Activated CD8-positive, alpha-beta T cell treated with anti-CD3 and anti-CD28 coated beads for 36 hours (primary cell): ENCODE measurements around the gene ARMC9. TPM values are rescaled to one million over a fixed set of nuclear protein-coding genes. Genes with fewer than 3 reads are reported as not detected.

ENCODE experiments used
- ATAC-seq: fragments of 200-7000 bp; cut with Tn5 transposase; one replicate; pipeline ENCODE4 v1.10.0; 2021; ENCODE audit warnings: mild to moderate bottlenecking, moderate library complexity
- CTCF ChIA-PET: fragments of 350-600 bp; sonication (Branson Sonifier 250); formaldehyde crosslinking; loops from one replicate; lab custom pipeline; 2021; ENCODE audit warnings: antibody characterized with exemption; lab: Charles Lee
- POLR2A ChIA-PET: fragments of 350-600 bp; sonication (Branson Sonifier 250); formaldehyde crosslinking; loops from one replicate; lab custom pipeline; 2021; ENCODE audit warnings: antibody characterized with exemption; lab: Charles Lee
- DNase-seq: peaks from one replicate; pipeline ENCODE4 v3.0.0-alpha.2; 2020
- H3K27ac Mint-ChIP-seq: one replicate; pipeline ENCODE4 v1.8.0; 2021; ENCODE audit warnings: mild to moderate bottlenecking, mixed read lengths
- H3K27me3 Mint-ChIP-seq: one replicate; pipeline ENCODE4 v1.8.0; 2021; ENCODE audit warnings: mixed read lengths
- H3K36me3 Mint-ChIP-seq: one replicate; pipeline ENCODE4 v1.8.0; 2021; ENCODE audit warnings: low read depth, mixed read lengths
- H3K4me1 Mint-ChIP-seq: one replicate; pipeline ENCODE4 v1.8.0; 2021; ENCODE audit warnings: low read depth, mixed read lengths
- H3K4me3 Mint-ChIP-seq: one replicate; pipeline ENCODE4 v1.8.0; 2021; ENCODE audit warnings: mild to moderate bottlenecking, moderate library complexity, mixed read lengths
- H3K9me3 Mint-ChIP-seq: one replicate; pipeline ENCODE4 v1.8.0; 2021; ENCODE audit warnings: mixed read lengths
- intact Hi-C: fragments of 100-400 bp; cut with micrococcal nuclease; formaldehyde crosslinking; loops from one replicate; pipeline ENCODE4 v1.10.0; 2022
- total RNA-seq, 2 experiments: library from RNA; stranded (reverse); gene quantifications; one replicate each; pipeline ENCODE4 v1.2.3, GENCODE V29; 2021
- TF ChIP-seq, protein P1 (sequence below): fragments of 200-600 bp; IDR thresholded peaks from one replicate; pipeline ENCODE4 v1.8.0; 2022; ENCODE audit warnings: antibody characterized with exemption, mild to moderate bottlenecking

ARMC9 gene
- total RNA-seq, 2 experiments from 2014 or later: 2.0 to 2.2 TPM

DNA sequence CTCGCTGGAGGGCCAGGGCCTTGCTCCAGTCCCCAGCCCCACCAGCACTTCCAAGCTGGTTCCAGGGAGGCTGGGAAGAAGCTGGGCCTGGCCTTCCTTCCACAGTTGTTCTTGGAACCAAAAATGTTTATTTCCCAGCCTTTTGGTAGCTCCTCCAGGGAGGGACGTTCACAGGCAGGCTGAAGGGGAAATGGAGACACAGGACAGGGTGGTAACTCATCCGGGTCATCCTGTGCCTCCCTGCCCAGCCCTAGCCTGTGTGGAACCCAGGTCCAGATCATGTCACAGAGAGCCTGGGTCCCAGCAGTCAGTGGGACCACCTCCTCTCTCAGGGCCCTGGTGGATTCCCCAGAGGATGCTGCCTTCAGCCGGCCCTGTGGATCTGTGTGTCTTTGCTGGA is 12.5 kb upstream of the ARMC9 start:
- no peaks in the 10 kb centered on the region for H3K4me1 Mint-ChIP-seq
- no peaks in the 10 kb centered on the region for H3K9me3 Mint-ChIP-seq
- DNase-seq: no peak
- TF ChIP-seq, protein P1, sequence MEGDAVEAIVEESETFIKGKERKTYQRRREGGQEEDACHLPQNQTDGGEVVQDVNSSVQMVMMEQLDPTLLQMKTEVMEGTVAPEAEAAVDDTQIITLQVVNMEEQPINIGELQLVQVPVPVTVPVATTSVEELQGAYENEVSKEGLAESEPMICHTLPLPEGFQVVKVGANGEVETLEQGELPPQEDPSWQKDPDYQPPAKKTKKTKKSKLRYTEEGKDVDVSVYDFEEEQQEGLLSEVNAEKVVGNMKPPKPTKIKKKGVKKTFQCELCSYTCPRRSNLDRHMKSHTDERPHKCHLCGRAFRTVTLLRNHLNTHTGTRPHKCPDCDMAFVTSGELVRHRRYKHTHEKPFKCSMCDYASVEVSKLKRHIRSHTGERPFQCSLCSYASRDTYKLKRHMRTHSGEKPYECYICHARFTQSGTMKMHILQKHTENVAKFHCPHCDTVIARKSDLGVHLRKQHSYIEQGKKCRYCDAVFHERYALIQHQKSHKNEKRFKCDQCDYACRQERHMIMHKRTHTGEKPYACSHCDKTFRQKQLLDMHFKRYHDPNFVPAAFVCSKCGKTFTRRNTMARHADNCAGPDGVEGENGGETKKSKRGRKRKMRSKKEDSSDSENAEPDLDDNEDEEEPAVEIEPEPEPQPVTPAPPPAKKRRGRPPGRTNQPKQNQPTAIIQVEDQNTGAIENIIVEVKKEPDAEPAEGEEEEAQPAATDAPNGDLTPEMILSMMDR: no peak
- H3K36me3 Mint-ChIP-seq: no peaks in the 10 kb centered on the region
- ChIA-PET CTCF (no interaction called here), POLR2A (no interaction called here)
- intact Hi-C loops: no loop called here
- H3K27ac Mint-ChIP-seq: no peak overlapping the region
- peaks cover 12% of the 10 kb centered on the region for H3K27me3 Mint-ChIP-seq
- no peak for ATAC-seq
- no peak overlapping the region for H3K4me3 Mint-ChIP-seq

DNA sequence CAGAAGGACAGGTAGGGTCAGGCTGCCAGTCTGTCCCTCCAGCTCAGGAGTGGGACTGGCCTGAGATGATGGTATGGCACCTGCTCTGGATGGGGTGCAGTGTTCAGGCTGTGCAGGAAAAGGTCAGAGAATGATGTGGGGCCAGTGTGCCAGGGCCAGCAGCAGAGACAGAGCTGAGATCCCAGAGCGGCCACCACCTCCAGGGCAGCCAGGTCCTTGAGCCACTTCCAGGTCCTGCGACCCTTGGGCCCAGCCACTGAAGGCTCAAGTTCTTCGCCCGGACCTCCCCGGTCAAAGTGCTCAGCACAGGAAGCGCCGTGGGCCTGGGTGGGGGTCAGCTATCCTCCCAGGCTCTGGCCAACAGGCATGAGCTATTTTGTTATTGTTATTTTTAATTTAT is 12.1 kb upstream of the ARMC9 start:
- CTCF ChIA-PET: no interaction called here
- TF ChIP-seq, protein P1: no peak

DNA sequence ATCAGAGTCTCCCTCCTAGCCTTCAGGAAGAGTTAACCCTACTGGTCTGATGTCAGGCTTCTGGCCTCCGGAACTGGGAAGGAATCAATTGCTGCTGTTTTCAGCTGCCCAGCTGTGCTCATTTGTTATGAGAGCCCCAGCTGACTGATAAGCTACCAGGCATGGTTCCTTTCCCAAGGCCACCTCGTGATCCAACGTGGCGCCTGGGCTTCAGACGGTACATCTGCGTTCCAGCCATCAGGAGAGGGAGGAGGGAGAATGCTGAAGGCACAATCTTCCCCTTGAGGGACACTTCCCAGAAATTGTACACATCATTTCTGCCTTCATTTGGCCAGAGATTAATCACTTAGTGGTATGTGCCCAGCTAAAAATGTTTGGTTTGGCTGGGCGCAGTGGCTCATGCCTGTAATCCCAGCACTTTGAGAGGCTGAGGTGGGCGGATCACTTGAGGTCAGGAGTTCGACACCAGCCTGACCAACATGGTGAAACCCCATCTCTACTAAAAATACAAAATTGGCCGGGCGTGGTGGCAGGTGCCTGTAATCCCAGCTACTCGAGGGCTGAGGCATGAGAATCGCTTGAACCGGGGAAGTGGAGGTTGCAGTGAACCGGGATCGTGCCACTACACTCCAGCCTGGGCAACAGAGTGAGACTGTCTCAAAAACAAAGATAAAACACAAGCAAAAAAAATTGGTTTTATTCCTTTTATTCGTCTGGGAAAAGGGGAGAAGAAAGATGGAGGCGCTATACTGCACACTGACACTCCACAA is 10.5 kb upstream of the ARMC9 start:
- Mint-ChIP-seq H3K9me3 (no peaks in the 10 kb centered on the region), H3K36me3 (no peaks in the 10 kb centered on the region), H3K4me3 (no peak overlapping the region), H3K4me1 (no peaks in the 10 kb centered on the region), H3K27ac (no peak overlapping the region), H3K27me3 (peaks cover 15% of the 10 kb centered on the region)
- DNase-seq (no peak), ATAC-seq (no peak)
- POLR2A ChIA-PET: no interaction called here
- CTCF ChIA-PET: no interaction called here
- TF ChIP-seq, protein P1: no peak
- intact Hi-C loops: no loop called here

More for the DNA sequence above, 12.1 kb upstream of the ARMC9 start:
- Mint-ChIP-seq H3K9me3 (no peaks in the 10 kb centered on the region), H3K36me3 (no peaks in the 10 kb centered on the region), H3K27ac (no peak overlapping the region), H3K27me3 (peaks cover 12% of the 10 kb centered on the region), H3K4me1 (no peaks in the 10 kb centered on the region), H3K4me3 (no peak overlapping the region)
- DNase-seq (no peak), ATAC-seq (no peak)
- POLR2A ChIA-PET: interaction anchor here (1.0 kb wide), 1 partner anchor 13 kb away, joined by 4 read pairs; no protein-coding TSS in a partner anchor
- intact Hi-C loops: no loop called here

DNA sequence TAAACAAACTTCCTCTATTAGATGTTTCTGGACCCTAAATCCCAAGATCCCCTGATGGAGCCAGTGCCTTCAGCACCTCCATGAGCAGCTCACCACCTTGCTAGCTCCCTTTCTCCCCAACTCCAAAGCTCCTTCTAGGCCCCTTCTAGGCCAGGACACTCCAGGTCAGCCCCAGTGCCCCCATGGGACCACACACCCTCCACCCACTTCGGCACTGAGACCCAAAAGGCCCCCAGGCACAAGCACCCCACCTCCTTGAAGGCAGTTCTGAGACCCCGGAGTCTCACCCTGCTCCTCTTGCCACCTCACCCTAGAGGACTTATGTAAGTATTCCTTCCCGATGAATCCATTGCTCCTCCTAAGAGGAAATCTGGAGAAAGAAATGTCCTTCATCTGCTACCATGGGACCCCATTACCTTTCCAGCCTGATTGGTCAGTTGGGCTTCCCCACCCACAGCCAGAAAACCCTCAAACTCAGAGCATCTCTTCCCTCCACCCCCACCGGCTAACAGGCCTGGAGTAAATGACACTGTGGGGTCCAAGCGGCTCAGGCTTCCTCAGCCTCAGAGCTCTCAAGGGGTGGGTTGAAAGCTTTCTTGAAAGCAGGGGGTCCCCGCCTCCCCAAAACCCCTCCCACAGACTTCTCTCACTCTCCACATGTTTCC is 9.8 kb upstream of the ARMC9 start:
- ChIA-PET CTCF (no interaction called here), POLR2A (no interaction called here)
- intact Hi-C loops: no loop called here
- ATAC-seq: no peak
- no peak overlapping the region for H3K4me3 Mint-ChIP-seq
- H3K27ac Mint-ChIP-seq: no peak overlapping the region
- H3K36me3 Mint-ChIP-seq: no peaks in the 10 kb centered on the region
- TF ChIP-seq, protein P1: no peak
- peaks cover 15% of the 10 kb centered on the region for H3K27me3 Mint-ChIP-seq
- no peak for DNase-seq
- no peaks in the 10 kb centered on the region for H3K4me1 Mint-ChIP-seq
- no peaks in the 10 kb centered on the region for H3K9me3 Mint-ChIP-seq

DNA sequence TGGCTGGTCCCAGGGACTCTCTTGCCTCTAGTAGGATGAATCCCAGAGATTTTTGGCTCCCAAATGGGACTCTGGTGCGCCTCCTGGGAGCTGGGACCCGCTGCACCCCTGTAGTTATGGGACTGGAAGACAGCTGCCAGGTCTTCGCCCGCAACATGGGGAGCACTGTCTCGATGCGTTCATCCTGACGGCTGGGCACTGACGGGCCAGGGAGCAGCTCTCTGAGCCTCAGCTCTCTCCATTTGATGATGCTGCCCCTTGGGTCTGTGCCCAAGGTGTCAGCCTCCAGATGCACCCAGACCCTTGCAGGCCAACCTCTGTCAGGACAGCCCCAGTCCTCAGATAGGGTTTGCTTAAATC is 9.3 kb upstream of the ARMC9 start:
- POLR2A ChIA-PET: no interaction called here
- H3K27me3 Mint-ChIP-seq: peaks cover 15% of the 10 kb centered on the region
- TF ChIP-seq, protein P1: no peak
- ATAC-seq (no peak), DNase-seq (no peak)
- H3K36me3 Mint-ChIP-seq: no peaks in the 10 kb centered on the region
- no peak overlapping the region for H3K27ac Mint-ChIP-seq
- intact Hi-C loops: no loop called here
- H3K9me3 Mint-ChIP-seq: no peaks in the 10 kb centered on the region
- H3K4me3 Mint-ChIP-seq: no peak overlapping the region
- CTCF ChIA-PET: no interaction called here
- no peaks in the 10 kb centered on the region for H3K4me1 Mint-ChIP-seq
